GM21619 (cell line): Measurements from ENCODE around the gene ANO1.

ENCODE experiments used
- ATAC-seq: cut with Tn5 transposase; IDR thresholded peaks from one replicate; pipeline ENCODE4 v1.9.1; 2021; ENCODE audit not compliant: unreplicated experiment

ANO1 gene

GRCh38 chr11:70156291-70157037 is 78.3 kb downstream of the ANO1 start:
- no peak for ATAC-seq

GRCh38 chr11:70158201-70158600 is 80.1 kb downstream of the ANO1 start:
- ATAC-seq, result no peak

- no peak for ATAC-seq
These were observed 80.8 kb downstream of the ANO1 start for GRCh38 chr11:70158757-70159389.

GRCh38 chr11:70159627-70160570 is 81.8 kb downstream of the ANO1 start:
- no peak for ATAC-seq

- ATAC-seq, result no peak
These were observed 83.0 kb downstream of the ANO1 start for GRCh38 chr11:70161043-70161625.

GRCh38 chr11:70164705-70165104 is 86.6 kb downstream of the ANO1 start:
- ATAC-seq, result no peak

- no peak for ATAC-seq
These were observed 89.0 kb downstream of the ANO1 start for GRCh38 chr11:70167120-70167519.

GRCh38 chr11:70167723-70168404 is 89.7 kb downstream of the ANO1 start:
- no peak for ATAC-seq

GRCh38 chr11:70168405-70168754 is 90.3 kb downstream of the ANO1 start:
- no peak for ATAC-seq

GRCh38 chr11:70169127-70169526 is 91.0 kb downstream of the ANO1 start:
- ATAC-seq, result no peak

- ATAC-seq, result no peak
These were observed 91.5 kb downstream of the ANO1 start for GRCh38 chr11:70169632-70170031.

- ATAC-seq, result no peak
These were observed 92.6 kb downstream of the ANO1 start for GRCh38 chr11:70170596-70171210.

GRCh38 chr11:70173018-70173417 is 94.9 kb downstream of the ANO1 start:
- ATAC-seq, result no peak

- no peak for ATAC-seq
These were observed 96.6 kb downstream of the ANO1 start for GRCh38 chr11:70174547-70175235.

GRCh38 chr11:70175236-70175698 is 97.2 kb downstream of the ANO1 start:
- ATAC-seq, result no peak

GRCh38 chr11:70176940-70177689 is 99.0 kb downstream of the ANO1 start:
- no peak for ATAC-seq

- ATAC-seq, result no peak
These were observed 102.8 kb downstream of the ANO1 start for GRCh38 chr11:70180906-70181305.

GRCh38 chr11:70182266-70182665 is 104.1 kb downstream of the ANO1 start:
- ATAC-seq, result no peak

- ATAC-seq, result no peak
These were observed 104.9 kb downstream of the ANO1 start for GRCh38 chr11:70183032-70183431.
